Urothelium cell line (cell line): ENCODE measurements around the gene PSMB8.

Source experiments
- DNase-seq: peaks from one replicate; pipeline ENCODE4 v3.0.0; 2011; ENCODE audit warnings: low spot score, mixed read lengths
- FAIRE-seq: peaks from 2 replicates; lab custom pipeline; 2011; peaks lifted over from hg19 to GRCh38; lab: Jason Lieb, UNC

PSMB8 gene

GRCh38 chr6:32857156-32857891 lies 13.5 kb upstream of the PSMB8 start:
- DNase-seq = no peak
- FAIRE-seq = no peak

- FAIRE-seq (no peak), DNase-seq (no peak)
These were observed 11.8 kb upstream of the PSMB8 start for GRCh38 chr6:32855467-32856174.

DNA sequence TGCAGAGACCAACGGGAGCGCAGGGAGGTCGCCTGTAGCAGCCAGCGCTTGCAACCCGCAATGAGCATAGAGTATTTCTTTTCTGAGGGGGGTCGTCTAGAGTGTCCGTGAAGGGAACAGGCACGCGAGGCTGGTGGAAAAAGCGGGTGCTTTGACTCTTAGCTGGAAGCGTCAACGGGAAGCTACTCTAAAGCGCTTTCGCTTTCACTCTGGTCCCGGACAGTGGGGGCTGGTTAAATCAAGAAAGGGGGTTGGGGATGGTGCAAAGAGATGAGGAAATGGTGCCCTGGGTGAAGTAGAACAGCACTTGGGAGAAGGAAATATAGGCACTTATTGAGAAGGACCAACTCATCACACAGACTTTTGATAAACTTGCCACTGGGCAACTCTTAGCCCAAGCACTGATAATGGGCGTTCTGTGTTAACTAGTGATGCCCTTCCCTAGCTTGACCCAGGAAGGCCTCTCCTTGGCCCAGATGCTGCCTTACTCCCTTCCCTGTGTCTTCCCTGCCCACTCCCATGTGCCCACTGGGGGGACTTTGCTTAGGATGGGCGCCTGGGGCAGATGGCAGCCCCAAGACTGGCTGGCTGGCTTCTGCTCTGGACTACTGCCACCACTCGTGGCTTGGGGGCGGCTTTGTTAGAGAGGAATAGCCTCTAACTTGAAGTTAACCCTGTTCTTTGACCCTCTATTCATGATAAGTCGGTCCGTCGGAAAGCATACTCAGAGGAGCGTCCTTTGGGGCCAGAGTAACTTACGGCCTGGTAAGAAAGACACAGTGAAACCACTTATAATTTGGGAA lies 10.7 kb upstream of the PSMB8 start:
- FAIRE-seq (no peak), DNase-seq (no peak)

GRCh38 chr6:32853541-32854375 lies 9.9 kb upstream of the PSMB8 start, which contains the start of the genes PSMB9 and TAP1:
TSS of gene PSMB9 (plus strand) at chr6:32854192. CDS start at chr6:32854230, 38 bp downstream.
TSS of gene TAP1 (minus strand) at chr6:32853704. CDS start at chr6:32853636, 68 bp downstream.
- peak; percentile 77 for FAIRE-seq
- DNase-seq = peak; percentile 96

DNA sequence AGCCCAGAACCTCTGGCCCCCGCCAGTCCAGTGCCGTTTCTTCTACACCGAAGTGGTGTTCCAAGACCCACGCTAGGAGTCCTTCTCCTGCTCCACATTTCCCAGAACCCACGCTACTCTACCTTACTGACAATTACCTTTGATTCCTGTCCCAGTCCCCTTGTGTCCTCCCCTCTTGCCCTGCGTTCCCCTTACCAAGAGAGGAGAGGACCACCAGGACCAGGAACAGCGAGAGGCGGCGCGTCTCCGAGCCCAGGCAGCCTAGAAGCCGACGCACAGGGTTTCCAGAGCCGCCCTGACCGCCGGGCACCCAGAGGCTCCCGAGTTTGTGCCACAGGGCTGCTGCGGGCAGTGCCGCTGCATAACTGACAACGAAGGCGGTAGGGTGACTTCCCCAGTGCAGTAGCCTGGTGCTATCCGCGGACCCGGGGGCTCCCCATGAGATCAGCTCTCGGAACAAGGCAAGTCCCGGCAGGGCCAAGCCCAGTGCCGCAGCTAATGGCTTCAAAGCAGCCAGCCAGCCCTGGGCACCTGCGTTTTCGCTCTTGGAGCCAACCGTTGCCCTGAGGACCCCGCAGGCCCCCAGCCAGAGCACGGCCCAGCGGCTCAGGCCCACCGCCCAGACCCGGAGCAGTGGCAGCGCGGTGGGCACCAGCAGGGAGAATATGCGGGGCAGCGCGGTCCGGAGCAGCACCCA lies 9.1 kb upstream of the PSMB8 start:
- DNase-seq = peak; percentile 33
- no peak for FAIRE-seq

DNA sequence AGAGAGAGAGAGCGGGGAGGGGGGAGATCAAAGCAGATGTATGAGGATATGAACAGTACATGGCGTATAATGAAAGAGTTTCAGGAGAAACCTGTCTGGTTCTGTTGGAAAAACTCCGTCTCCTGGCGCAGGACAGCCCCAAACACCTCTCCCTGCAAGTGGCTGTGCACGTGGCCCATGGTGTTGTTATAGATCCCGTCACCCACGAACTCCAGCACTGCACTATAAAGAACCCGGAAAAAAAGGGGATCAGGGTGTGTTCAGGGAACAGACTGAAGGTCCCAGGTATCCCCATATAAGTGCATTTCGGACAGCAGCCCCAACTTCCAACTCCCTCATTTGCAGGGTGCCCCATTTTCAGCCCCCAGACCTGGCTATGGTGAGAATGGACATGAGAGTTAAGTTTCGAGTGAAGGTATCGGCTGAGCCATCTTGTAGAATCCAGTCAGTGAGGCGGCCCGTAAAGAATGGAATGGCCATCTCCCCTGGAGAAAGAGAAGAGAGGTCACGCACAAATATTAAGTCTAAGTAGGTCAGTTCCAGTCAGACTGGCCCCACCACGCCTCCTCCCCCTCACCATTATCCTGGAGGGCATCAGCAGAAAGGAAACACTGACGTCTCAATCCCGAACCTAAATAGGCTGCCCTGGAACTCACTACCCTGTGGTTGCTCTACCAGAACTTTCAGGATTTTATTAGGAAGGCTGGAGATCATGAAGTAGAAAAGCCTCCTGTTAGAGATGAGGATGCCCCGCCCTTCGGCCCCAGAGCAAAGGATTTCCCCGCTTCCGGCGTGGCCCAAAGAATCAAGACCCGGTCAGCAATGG lies 8.4 kb upstream of the PSMB8 start:
- FAIRE-seq (no peak), DNase-seq (peak; percentile 22)

DNA sequence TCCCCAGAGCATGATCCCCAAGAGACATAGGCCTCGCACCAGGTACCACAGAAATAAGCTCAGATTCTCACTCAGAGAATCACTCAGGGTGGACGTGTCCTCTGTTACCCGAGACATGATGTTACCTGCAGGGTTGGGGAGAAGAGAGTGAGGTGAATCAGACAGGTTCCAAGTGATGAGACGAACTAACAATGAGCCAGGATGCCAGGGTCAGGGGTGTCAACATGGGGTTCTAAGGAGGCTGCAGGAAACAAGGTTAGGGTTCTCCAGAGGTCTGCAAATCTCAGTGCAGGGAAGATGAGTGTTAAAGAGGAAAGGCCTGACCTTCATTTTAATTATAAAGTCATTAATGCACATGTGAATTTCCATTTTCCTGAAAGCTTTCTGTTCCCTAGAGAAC lies 7.2 kb upstream of the PSMB8 start:
- no peak for FAIRE-seq

GRCh38 chr6:32849126-32849525 lies 5.3 kb upstream of the PSMB8 start:
- no peak for DNase-seq
- FAIRE-seq = no peak

More for the DNA sequence above, 7.2 kb upstream of the PSMB8 start:
- DNase-seq = no peak

DNA sequence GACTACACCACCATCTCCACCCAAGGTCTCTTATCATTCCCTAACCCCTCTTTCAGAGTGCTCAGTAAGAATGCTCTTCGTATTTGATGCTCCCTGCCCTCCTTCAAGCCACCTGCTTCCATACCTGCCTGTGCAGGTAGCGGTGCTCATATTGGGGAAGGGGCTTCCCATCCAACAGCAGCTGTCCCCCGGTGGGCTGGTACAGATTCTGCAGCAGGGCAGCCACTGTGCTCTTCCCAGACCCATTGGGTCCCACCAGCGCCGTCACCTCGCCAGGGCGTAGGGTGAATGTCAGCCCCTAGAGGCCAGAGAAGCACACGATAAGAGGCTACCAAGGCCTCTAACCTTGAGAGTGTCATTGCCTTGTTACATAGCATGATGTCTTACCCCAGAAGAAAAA lies 3.9 kb upstream of the PSMB8 start:
- FAIRE-seq (no peak), DNase-seq (no peak)

DNA sequence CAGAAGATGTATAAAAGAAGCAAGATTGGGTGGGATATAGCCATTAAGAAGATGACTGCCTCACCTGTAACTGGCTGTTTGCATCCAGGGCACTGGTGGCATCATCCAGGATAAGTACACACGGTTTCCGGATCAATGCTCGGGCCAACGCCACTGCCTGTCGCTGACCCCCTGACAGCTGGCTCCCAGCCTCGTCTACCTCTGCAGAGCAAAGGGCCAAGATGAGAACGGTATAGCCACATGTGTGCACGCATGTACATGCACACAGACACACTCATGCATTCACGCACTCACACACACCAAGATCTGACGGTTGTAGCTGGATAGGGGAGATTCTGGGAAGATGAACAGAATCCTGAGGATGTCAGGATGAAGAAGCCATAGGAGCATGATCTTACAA lies 3.2 kb upstream of the PSMB8 start:
- DNase-seq (no peak), FAIRE-seq (no peak)

- DNase-seq (no peak), FAIRE-seq (no peak)
These were observed 1.6 kb upstream of the PSMB8 start for GRCh38 chr6:32845384-32845884.

- FAIRE-seq = no peak
- no peak for DNase-seq
These were observed 1.1 kb upstream of the PSMB8 start for GRCh38 chr6:32844839-32845383.

- DNase-seq = no peak
- no peak for FAIRE-seq
These were observed 392 bp downstream of the PSMB8 start for GRCh38 chr6:32843331-32843978.

GRCh38 chr6:32842690-32843089 lies 1.2 kb downstream of the PSMB8 start:
- FAIRE-seq = no peak
- DNase-seq = no peak

GRCh38 chr6:32842021-32842650 lies 1.7 kb downstream of the PSMB8 start:
- DNase-seq (no peak), FAIRE-seq (no peak)

DNA sequence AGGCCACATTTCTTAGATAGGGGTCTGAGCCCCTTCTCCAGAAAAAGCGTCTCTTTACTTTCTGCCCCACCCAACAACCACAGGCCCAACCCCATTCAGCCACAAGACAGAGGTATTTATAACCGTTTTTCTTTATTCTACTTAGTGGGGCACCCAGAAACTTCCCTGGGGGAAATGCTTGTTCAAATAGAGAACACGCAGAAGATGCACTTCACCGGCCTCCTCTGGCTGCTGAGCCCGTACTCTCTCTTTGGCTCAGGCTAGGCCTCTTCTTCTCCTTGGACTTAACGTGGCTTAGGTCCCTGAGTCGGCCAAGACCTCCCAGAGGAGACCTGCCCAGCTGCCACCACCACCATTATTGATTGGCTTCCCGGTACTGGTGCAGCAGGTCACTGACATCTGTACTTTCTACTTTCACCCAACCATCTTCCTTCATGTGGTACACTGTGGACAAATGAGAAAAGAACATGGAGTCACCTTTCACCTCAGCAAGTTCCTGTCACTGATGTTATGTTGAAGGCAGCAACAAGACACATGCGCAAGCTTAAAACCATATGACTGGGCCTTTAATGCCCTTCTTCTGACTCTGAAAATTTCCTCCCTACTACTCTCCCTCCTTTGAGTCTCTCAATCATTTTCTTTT lies 3.1 kb downstream of the PSMB8 start:
- FAIRE-seq = no peak

DNA sequence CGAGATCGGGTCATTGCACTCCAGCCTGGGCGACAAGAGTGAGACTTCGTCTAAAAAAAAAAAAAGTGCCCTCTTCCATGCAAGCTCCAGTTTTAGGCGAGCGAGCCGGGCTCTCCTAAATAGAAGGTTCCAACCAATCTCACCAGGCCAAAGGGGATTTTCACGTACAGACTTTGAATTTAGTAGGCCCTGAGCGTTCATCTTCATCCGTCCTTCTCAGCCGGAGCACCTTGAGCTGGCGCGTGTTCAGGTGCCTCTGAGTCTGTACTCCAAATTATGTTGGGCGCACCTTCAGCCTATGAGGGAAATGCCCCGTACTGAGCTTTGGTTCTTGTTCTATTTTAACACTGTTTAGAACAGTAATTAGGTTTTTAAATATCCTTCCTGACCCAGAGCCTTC lies 4.5 kb downstream of the PSMB8 start:
- DNase-seq (no peak), FAIRE-seq (no peak)

More for the DNA sequence above, 3.1 kb downstream of the PSMB8 start:
- no peak for DNase-seq
